Measurements from ENCODE around the gene SGTB. TPM values are rescaled to one million over a fixed set of nuclear protein-coding genes. Genes with fewer than 3 reads are reported as not detected.

SGTB gene
- total and polyA plus RNA-seq, 2 experiments from 2014 or later, result 8.0 to 12.5 TPM

DNA sequence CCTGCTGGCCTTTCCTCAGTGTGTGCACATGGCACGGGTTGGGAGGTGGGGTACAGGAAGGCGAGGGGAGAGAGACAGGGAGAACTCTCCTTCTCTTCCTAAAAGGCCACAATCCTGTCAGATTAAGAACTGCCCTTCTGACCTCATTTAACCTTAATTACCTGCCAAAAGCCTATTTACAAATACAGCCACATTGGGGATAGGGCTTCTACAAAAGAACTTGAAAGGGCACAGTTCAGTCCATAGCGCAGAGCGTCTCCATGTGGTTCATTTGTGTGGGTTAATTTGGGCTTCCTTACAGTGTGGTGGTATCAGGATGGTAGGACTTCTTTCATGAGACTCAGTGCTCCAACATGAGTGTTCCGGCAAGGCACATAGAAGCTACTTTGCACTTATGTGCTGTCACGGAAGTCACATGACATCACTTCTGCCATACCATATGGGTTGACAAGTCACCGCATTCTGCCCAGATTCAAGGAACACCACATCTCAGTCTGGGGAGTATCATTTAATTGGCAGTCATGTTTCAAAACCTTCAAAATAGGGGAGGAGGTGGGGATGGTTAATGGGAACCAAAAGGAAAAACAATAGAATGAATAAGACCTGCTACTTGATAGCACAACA is 46.9 kb upstream of the SGTB start (continued):
- TF ChIP-seq, protein P1, sequence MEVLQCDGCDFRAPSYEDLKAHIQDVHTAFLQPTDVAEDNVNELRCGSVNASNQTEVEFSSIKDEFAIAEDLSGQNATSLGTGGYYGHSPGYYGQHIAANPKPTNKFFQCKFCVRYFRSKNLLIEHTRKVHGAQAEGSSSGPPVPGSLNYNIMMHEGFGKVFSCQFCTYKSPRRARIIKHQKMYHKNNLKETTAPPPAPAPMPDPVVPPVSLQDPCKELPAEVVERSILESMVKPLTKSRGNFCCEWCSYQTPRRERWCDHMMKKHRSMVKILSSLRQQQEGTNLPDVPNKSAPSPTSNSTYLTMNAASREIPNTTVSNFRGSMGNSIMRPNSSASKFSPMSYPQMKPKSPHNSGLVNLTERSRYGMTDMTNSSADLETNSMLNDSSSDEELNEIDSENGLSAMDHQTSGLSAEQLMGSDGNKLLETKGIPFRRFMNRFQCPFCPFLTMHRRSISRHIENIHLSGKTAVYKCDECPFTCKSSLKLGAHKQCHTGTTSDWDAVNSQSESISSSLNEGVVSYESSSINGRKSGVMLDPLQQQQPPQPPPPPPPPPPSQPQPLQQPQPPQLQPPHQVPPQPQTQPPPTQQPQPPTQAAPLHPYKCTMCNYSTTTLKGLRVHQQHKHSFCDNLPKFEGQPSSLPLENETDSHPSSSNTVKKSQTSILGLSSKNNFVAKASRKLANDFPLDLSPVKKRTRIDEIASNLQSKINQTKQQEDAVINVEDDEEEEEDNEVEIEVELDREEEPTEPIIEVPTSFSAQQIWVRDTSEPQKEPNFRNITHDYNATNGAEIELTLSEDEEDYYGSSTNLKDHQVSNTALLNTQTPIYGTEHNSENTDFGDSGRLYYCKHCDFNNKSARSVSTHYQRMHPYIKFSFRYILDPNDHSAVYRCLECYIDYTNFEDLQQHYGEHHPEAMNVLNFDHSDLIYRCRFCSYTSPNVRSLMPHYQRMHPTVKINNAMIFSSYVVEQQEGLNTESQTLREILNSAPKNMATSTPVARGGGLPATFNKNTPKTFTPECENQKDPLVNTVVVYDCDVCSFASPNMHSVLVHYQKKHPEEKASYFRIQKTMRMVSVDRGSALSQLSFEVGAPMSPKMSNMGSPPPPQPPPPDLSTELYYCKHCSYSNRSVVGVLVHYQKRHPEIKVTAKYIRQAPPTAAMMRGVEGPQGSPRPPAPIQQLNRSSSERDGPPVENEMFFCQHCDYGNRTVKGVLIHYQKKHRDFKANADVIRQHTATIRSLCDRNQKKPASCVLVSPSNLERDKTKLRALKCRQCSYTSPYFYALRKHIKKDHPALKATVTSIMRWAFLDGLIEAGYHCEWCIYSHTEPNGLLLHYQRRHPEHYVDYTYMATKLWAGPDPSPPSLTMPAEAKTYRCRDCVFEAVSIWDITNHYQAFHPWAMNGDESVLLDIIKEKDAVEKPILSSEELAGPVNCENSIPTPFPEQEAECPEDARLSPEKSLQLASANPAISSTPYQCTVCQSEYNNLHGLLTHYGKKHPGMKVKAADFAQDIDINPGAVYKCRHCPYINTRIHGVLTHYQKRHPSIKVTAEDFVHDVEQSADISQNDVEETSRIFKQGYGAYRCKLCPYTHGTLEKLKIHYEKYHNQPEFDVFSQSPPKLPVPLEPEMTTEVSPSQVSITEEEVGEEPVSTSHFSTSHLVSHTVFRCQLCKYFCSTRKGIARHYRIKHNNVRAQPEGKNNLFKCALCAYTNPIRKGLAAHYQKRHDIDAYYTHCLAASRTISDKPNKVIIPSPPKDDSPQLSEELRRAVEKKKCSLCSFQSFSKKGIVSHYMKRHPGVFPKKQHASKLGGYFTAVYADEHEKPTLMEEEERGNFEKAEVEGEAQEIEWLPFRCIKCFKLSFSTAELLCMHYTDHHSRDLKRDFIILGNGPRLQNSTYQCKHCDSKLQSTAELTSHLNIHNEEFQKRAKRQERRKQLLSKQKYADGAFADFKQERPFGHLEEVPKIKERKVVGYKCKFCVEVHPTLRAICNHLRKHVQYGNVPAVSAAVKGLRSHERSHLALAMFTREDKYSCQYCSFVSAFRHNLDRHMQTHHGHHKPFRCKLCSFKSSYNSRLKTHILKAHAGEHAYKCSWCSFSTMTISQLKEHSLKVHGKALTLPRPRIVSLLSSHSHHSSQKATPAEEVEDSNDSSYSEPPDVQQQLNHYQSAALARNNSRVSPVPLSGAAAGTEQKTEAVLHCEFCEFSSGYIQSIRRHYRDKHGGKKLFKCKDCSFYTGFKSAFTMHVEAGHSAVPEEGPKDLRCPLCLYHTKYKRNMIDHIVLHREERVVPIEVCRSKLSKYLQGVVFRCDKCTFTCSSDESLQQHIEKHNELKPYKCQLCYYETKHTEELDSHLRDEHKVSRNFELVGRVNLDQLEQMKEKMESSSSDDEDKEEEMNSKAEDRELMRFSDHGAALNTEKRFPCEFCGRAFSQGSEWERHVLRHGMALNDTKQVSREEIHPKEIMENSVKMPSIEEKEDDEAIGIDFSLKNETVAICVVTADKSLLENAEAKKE (CRISPR knock-in tag; IDR thresholded peaks at IDR 0.05), result no peak
- TF ChIP-seq ZNF114 (CRISPR knock-in tag; IDR thresholded peaks at IDR 0.05), result no peak

DNA sequence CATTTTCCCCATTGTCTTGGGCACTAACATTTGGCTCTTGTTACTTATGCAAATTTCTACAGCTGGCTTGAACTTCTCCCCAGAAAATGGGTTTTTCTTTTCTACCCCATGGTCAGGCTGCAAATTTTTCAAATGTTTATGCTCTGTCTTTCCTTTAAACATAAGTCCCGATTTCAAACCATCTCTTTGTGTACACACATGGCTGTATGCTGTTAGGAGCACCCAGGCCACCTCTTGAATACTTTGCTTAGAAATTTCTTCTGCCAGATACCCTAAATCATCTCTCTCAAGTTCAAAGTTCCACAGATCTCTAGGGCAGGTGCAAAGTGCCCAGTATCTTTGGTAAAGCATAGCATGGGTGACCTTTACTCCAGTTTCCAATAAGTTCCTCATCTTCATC is 45.7 kb upstream of the SGTB start:
- no peaks in the 10 kb centered on the region for H3K27me3 ChIP-seq (ENCODE audit: insufficient read depth)
- H3K79me2 ChIP-seq (replicated peaks; ENCODE audit: insufficient read depth), result peaks cover 3% of the 10 kb centered on the region; the same call in 1 of the 2 replicates
- no peak overlapping the region for H3K27ac ChIP-seq (ENCODE audit: low read depth)
- DNase-seq (ENCODE audit: low spot score) (no peak), ATAC-seq (no peak)
- no peaks in the 10 kb centered on the region for H3K9me2 ChIP-seq (ENCODE audit: insufficient read depth)
- peaks cover 24% of the 10 kb centered on the region for H3K36me3 ChIP-seq (ENCODE audit: insufficient read depth)
- no peak overlapping the region for H2AFZ ChIP-seq
- 0 out of 2 replicates have a peak, but pooled peaks cover 4% of the 10 kb centered on the region for H4K20me1 ChIP-seq (replicated peaks; ENCODE audit: insufficient read depth)
- H3K27me3 Mint-ChIP-seq (ENCODE audit: insufficient read depth, low read depth, poor library complexity), result no peaks in the 10 kb centered on the region
- no peak overlapping the region for H3K27ac Mint-ChIP-seq
- no peaks in the 10 kb centered on the region for H3K9me3 Mint-ChIP-seq
- peaks cover 8% of the 10 kb centered on the region for H3K4me1 Mint-ChIP-seq
- H3K4me1 ChIP-seq (ENCODE audit: insufficient read depth), result no peaks in the 10 kb centered on the region
- peaks cover 42% of the 10 kb centered on the region for H3K36me3 Mint-ChIP-seq (ENCODE audit: low read depth)
- no peak overlapping the region for H3K4me2 ChIP-seq
- H3K4me3 Mint-ChIP-seq, result no peak overlapping the region
- no peaks in the 10 kb centered on the region for H3F3A ChIP-seq (replicated peaks; ENCODE audit: low read depth)
- H3K4me3 ChIP-seq, result no peak overlapping the region
- TF ChIP-seq JUNB (IDR thresholded peaks at IDR 0.05; ENCODE audit: unreplicated experiment) (no peak), POLR2AphosphoS5 (IDR thresholded peaks at IDR 0.05; ENCODE audit: low read depth) (no peak), ETS1 (IDR thresholded peaks at IDR 0.05) (no peak), CREB1 (CRISPR knock-in tag; IDR thresholded peaks at IDR 0.05; ENCODE audit: low read depth) (no peak), ZNF114 (CRISPR knock-in tag; IDR thresholded peaks at IDR 0.05) (no peak)
- TF ChIP-seq, protein P1 (CRISPR knock-in tag; IDR thresholded peaks at IDR 0.05), result no peak

Data from GM23338 (cell line).